GM12872 (cell line): ENCODE measurements around the gene SIX1.

Source experiments
- CTCF ChIP-seq: IDR thresholded peaks from 3 replicates; pipeline ENCODE4 v1.5.1; 2011; ENCODE audit warnings: low read depth, mild to moderate bottlenecking, low read length, moderate library complexity; ENCODE audit not compliant: insufficient read depth

Gene SIX1

GRCh38 chr14:60637479-60638315, 11.6 kb downstream of the SIX1 start:
- TF ChIP-seq CTCF = no peak

- TF ChIP-seq CTCF = no peak
Observed at GRCh38 chr14:60636879-60637478, 12.3 kb downstream of the SIX1 start.

- TF ChIP-seq CTCF = no peak
Observed at GRCh38 chr14:60634153-60634552, 15.1 kb downstream of the SIX1 start.

GRCh38 chr14:60632777-60633176, 16.5 kb downstream of the SIX1 start:
- no peak for TF ChIP-seq CTCF

GRCh38 chr14:60632257-60632656, 17.0 kb downstream of the SIX1 start:
- TF ChIP-seq CTCF = no peak

- no peak for TF ChIP-seq CTCF
Observed at GRCh38 chr14:60631842-60632241, 17.4 kb downstream of the SIX1 start.

- TF ChIP-seq CTCF = no peak
Observed at GRCh38 chr14:60630129-60630528, 19.1 kb downstream of the SIX1 start.
